Motor neuron (in vitro differentiated cells): ENCODE results near the gene BRCA2. TPM values are rescaled to one million over a fixed set of nuclear protein-coding genes. Genes with fewer than 3 reads are reported as not detected.
A peak's percentile ranks its signal among the peaks of the same experiment; 100 is the strongest.

ENCODE experiments used
- ATAC-seq, 8 experiments: fragments of 200-7000 bp; cut with Tn5 transposase; replicated peaks in 6 of 8; 2 replicates each; pipeline ENCODE4 v1.8.0; 2021; ENCODE audit warnings: mild to moderate bottlenecking in 8 of 8, moderate library complexity in 8 of 8
- H3K27ac ChIP-seq, 2 donors: fragments of 250-450 bp; sonication (Bioruptor Pico); 2 replicates each; pipeline ENCODE4 v1.9.0; 2021; ENCODE audit warnings: antibody characterized with exemption in 2 of 2, mild to moderate bottlenecking in 2 of 2, moderate library complexity in 1 of 2
- H3K4me1 ChIP-seq, 2 donors: fragments of 250-450 bp; sonication (Bioruptor Pico); replicated peaks in 1 of 2; 2 replicates each; pipeline ENCODE4 v1.6.1; 2021; ENCODE audit warnings: antibody characterized with exemption in 2 of 2, mild to moderate bottlenecking in 2 of 2, moderate library complexity in 1 of 2
- H3K4me3 ChIP-seq, 5 donors: fragments of 250-450 bp; sonication (Bioruptor Pico); 2 replicates each; pipeline ENCODE4 v1.9.0; 2021; ENCODE audit warnings: antibody characterized with exemption in 5 of 5, mild to moderate bottlenecking in 5 of 5, moderate library complexity in 4 of 5
- WGBS, 10 experiments: fragments of 450-650 bp; shearing (Covaris generic); methylation state at CpG; one replicate each; pipeline ENCODE4 v1.0.0; 2022; 5-methylcytosine and 5-hydroxymethylcytosine counted together
- in situ Hi-C, 9 experiments: fragments of 400-800 bp; cut with MboI; loops; one replicate each; pipeline ENCODE4 v1.15.0; 2021; ENCODE audit warnings: low sequenced_read_pairs in 9 of 9, low pct_unique_long_range_greater_than_20kb in 2 of 9; ENCODE audit not compliant: unreplicated experiment in 9 of 9
- total RNA-seq, 8 experiments: library from RNA; unstranded; fragments of 300-600 nt; gene quantifications; 2 replicates each; pipeline versions ENCODE4 v1.2.3 to v1.2.4, GENCODE V29; 2022

The BRCA2 gene
- total RNA-seq, 8 experiments from 2014 or later = 0.54 to 9.1 (median 1.7) TPM

DNA sequence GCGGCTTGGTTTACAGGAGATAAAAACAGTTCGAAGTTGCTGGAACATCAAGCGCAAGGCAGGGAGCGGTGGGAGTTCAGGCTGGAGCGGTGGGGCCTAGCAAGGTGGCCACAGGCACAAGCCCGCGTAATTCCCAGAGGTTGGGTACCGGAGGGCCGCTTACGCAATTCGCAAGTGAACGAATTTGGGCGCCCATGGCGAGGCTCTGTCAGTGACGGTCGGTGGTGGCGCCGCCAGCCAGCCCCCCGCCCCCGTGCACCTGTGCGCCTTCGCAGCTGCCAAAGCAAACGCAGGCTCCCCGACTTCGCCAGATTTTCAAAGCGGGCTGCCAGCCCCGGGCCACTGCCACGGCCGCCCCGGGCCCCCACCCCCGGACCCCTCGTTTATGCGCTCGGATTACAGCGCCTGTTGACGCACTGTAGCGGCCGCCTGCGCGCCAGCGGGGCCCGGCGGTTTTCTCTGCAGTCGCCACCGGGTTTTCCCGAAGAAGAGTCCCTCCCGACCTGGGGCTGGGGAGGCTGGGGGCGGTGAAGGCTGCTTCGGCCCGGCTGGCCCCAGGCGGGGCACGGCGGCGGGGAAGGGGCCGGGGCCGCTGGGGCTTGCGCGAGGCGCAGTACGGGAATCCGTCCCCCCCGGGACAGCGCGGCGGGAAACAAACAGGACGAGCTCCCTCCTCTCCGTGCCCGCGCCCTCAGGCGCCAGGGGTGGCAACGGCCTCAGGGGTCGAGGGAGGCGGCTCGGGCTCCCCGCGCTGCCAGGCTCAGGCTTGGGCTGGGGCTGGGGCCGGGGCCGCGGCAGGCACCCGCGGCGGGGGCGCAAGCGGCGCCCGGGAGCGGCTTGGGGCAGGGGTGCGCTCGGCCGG, 111.9 kb downstream of the BRCA2 start:
- 4 to 60% (median 40%) methylated on average over 1 to 13 of the region's 90 CpGs; no CpG with 5 or more reads in 5 of the 10 experiments for WGBS, 10 experiments
- in situ Hi-C loops = no loop called here
- ATAC-seq = peak; percentile 28 to 68 (median 54)
- peak overlapping the region in 1 of 2 donors; percentile 4 for H3K27ac ChIP-seq
- peaks cover 0 to 5% of the 10 kb centered on the region in 2 donors for H3K4me1 ChIP-seq
- H3K4me3 ChIP-seq = peak overlapping the region; percentile 42 to 80 (median 59)

DNA sequence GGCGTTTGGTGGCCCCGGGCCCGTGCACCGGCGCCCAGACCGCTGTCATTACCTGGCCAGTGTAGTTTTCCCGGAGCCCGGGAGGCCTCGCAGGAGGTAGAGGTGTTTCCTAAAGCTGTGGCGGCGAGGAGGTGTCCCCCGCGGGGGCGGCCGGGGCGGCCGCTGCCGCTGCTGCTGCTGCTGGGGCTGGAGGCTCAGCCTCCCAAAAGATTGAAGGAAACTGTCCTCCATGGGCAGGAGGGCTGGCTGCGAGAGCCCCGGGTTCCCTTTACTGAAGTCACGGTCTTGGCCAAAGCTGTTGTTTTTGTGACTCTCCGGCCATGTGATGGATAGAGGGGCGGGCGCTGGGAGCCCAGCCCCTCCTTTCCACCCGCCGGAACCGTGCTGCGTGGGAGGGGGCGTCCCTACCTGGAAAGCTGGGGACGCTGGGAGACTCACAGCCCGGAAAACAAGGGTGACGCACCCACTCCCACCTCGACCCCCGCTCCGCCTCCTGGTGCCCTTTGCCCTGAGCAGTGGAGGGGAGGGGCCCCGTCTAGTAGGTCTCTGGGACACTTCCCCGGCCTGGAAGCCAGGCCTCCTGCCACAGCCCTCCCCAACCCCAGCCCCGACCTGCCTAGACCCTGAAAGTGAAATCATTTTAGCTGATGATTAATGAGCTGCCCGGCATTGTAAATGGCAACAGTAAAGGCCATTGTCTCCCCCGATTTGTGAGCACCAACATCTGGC, 112.7 kb downstream of the BRCA2 start, which contains the start of gene N4BP2L1:
Gene N4BP2L1, minus strand, starts transcription at position 279 of the 729 bp plus-strand sequence. Its CDS starts 48 bp downstream, at position 231.
- H3K4me1 ChIP-seq = peaks cover 0 to 5% of the 10 kb centered on the region in 2 donors
- WGBS, 10 experiments = 0 to 20% (median 0%) methylated on average over 1 to 10 of the region's 40 CpGs; no CpG with 5 or more reads in 5 of the 10 experiments
- in situ Hi-C loops = no loop called here

DNA sequence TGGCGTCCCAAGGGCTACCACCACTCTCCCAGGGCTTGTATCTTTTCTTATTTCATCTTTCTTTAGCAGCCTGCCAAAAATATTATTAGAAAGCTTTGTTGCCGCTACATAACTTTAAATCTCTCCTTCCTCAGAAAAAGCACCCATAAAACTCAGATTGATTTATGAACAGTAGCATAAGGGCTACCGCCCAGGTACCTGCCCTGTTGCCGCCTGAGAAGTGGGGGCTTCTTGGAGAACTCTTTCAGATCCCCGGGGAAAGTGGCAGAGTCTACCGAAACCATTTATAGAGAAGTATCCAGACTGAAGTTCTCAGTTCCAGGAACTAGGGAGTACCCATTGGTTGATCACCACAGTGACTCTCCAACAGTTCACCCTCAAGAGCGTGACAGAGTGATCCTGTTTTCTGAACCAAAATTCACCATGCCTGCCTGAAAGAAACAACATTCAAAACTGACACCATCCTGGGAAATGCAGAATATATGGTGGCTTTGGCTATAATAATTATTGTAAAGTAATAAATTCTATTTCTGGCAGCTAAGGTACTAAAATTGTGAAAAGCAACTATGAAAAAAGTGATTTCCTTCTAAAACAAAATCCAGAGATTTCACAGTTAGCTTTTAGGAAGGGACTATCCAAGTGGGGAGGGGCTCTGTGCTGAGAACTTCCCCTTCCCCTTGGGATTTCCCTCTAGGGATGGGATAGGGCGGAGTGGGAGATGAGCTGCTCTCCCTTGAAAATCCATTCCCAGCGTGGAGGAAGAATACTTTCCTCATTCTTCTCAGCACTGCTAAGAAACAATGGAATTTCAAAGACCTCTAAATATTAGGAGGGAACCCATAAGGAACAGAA, 113.5 kb downstream of the BRCA2 start:
- Histone ChIP-seq H3K27ac (no peak overlapping the region), H3K4me3 (peak overlapping the region; percentile 42 to 80 (median 59)), H3K4me1 (peaks cover 0 to 5% of the 10 kb centered on the region in 2 donors)
- in situ Hi-C loops = no loop called here
- 40 to 98% (median 82%) methylated on average over 2 to 8 of the region's 9 CpGs; no CpG with 5 or more reads in 1 of the 10 experiments for WGBS, 10 experiments
- ATAC-seq = peak in 1 of 8 experiments; percentile 5

More for the DNA sequence above, 112.7 kb downstream of the BRCA2 start, which contains the start of gene N4BP2L1:
- Histone ChIP-seq H3K27ac (peak within 1 kb of the TSS in 1 of 2 donors; percentile 4), H3K4me3 (peak within 1 kb of the TSS; percentile 42 to 80 (median 59))
- peak; percentile 56 to 87 (median 84) for ATAC-seq

DNA sequence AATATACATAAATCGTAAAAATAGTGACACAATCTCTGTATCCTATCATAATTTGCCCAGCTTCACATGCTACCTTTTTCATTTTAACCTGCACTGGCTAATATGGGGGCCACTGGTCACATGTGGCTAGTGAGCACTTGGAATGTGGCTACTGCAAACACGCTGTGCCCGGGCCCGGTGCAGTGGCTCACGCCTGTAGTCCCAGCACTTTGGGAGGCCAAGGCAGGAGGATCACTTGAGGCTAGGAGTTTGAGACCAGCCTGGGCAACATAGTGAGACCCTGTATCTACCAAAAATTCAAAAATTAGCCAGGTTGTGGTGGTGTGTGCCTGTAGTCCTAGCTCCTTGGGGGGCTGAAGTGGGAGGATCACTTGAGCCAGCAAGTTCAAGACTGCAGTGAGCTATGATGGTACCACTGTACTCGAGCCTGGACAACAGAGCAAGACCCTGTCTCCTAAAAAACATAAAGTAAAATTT, 114.2 kb downstream of the BRCA2 start:
- no peak overlapping the region for H3K27ac ChIP-seq
- in situ Hi-C loops = no loop called here
- ATAC-seq = no peak
- 77 to 100% (median 93%) methylated on average over 2 to 6 of the region's 6 CpGs; no CpG with 5 or more reads in 4 of the 10 experiments for WGBS, 10 experiments
- H3K4me3 ChIP-seq = no peak overlapping the region
- peaks cover 0 to 5% of the 10 kb centered on the region in 2 donors for H3K4me1 ChIP-seq

DNA sequence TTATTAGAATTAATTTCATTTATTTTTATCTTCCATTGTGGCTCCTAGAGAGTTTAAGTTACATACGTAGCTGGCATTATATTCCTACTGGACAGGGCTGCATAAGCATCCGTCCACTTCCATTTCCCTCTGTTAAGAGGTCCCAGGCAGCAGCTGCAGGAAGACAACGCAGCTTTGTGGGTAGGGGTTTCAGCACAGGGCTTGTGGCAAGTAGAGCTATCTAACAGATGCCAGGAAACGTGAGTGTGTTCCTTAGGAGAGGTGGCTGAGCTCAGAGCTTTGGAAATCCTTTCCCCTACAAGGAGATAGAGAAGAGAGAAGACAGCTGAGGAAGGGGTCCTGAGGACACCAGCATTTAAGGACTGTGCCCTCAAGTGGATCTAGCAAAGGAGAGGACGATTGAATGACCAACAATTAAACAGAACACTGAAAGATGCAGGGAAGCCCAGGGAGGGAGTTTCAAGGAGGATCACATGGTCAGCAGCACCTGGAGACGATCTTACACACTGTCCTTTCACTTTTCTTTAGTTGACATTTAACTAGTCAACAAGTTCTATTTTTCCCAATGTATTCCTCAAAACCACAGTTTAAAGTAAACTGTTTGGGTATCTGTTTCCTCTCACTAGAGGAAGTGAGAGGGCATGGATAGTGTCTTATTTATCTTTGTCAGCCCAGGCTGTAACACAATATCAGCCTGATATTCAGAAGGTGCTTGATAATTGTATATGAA, 114.9 kb downstream of the BRCA2 start:
- ATAC-seq = no peak
- Histone ChIP-seq H3K4me3 (no peak overlapping the region), H3K27ac (no peak overlapping the region), H3K4me1 (peaks cover 0 to 5% of the 10 kb centered on the region in 2 donors)
- in situ Hi-C loops = no loop called here
- 71 to 95% (median 87%) methylated on average over 2 to 5 of the region's 6 CpGs for WGBS, 10 experiments

DNA sequence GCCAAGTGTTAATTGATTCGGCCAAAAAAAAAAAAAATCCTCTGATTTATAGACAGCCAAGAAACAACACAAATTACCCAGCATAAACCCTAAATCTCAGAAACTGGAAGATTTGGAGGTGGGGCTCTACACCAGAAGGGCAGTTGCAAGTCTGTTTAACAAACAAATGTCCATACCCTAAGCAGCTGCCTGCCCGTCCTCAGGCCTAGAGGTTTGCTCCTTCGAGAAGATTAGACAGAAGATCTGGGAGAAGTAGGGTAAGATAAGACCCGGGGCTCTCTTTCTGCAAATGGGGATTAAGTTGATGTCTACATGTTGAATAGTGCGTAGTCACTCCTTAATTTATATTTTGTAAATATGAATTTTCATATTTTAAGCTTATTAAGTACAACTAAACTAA, 116.1 kb downstream of the BRCA2 start:
- no peak overlapping the region for H3K27ac ChIP-seq
- in situ Hi-C loops = no loop called here
- H3K4me3 ChIP-seq = no peak overlapping the region
- 80 to 100% (median 96%) methylated on average over 1 to 5 of the region's 5 CpGs for WGBS, 10 experiments
- no peak for ATAC-seq
- H3K4me1 ChIP-seq = peaks cover 0 to 5% of the 10 kb centered on the region in 2 donors

DNA sequence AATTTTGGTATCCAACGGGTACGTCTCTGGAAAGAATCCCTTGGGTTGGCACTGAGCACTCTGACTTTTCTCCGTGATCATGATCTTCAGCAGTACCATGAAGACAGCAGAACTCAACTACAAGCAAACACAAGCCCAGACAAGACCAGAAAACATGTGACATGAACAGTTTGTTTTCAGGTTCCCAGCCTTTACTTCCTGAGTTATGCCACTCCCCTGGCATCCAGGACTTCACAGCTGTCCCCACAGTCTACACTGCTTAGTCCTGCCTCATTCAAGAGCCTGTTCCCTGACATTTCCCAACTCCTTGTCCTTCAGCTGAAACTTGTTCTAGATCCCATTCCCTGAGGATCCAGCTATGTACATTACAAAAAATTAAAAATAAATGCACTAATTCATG, 117.5 kb downstream of the BRCA2 start:
- peaks cover 0 to 5% of the 10 kb centered on the region in 2 donors for H3K4me1 ChIP-seq
- in situ Hi-C loops = no loop called here
- 93 to 100% (median 100%) methylated on average over 1 to 3 of the region's 3 CpGs; no CpG with 5 or more reads in 3 of the 10 experiments for WGBS, 10 experiments
- H3K4me3 ChIP-seq = no peak overlapping the region
- no peak for ATAC-seq
- H3K27ac ChIP-seq = no peak overlapping the region

DNA sequence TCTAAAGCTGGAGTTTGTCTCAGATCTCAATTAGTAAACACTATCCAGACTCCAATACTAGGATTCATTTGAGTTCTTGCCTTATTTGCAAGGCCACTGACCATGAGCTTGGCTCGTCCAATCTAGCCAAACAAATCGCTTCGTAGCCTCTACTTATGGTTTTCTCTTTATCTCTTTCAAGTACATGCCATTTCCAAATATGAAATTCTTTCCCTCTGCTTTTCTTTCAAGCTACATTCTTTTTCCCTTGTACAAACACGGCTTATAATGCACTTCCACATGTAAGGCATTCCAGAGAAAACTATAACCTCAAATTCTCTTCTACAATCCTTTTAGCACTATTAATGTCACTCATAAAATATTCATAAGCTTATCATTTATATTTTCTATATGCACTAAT, 123.6 kb downstream of the BRCA2 start:
- ATAC-seq = no peak
- no peak overlapping the region for H3K4me3 ChIP-seq
- no peak overlapping the region for H3K27ac ChIP-seq
- H3K4me1 ChIP-seq = no peaks in the 10 kb centered on the region
- in situ Hi-C loops = no loop called here
- 64 to 100% (median 86%) methylated on average over 2 to 4 of the region's 4 CpGs; no CpG with 5 or more reads in 1 of the 10 experiments for WGBS, 10 experiments

DNA sequence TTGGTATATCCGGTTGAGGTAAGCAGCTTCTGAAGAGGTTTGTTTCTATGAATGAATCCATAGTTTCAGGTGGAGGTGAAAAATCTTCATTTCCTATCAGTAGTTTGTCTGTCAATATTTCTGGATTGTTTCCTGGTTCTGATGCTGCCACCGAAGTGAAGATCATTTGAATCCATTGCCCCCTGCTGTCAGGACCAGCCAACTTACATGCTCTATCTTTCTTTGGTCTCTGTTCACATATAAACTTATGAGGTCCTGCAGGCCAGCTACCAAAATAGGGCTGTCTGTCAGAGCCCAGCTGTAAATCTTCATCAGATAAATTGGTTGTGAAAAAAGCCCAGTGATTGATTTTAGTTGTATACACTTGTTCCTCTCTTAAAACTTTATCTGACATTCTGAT, 127.8 kb downstream of the BRCA2 start:
- Histone ChIP-seq H3K4me3 (no peak overlapping the region), H3K4me1 (no peaks in the 10 kb centered on the region), H3K27ac (no peak overlapping the region)
- in situ Hi-C loops = no loop called here
- ATAC-seq = peak in 1 of 8 experiments; percentile 30
- WGBS, 10 experiments = 33 to 100% (median 78%) methylated on average over 1 to 2 of the region's 2 CpGs

DNA sequence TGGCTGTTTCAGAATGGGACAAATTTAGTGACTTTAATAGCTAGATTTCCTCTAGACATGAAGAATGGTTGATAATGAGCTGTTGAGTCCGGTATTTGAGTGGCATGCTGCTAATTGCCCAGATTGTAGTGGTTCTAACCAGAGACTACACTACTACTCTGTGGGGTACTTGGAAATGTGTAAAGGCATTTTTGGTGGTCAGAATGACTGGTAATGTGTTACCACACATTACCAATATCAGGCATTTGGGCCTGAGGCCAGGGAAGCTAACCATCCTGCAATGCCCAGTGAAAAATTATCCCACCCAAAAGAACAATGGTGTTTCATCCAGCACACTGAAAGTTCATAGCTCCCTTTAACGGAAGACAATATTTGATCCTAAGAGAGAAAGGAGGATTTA, 130.2 kb downstream of the BRCA2 start:
- no peak overlapping the region for H3K4me3 ChIP-seq
- H3K4me1 ChIP-seq = no peaks in the 10 kb centered on the region
- no peak for ATAC-seq
- H3K27ac ChIP-seq = no peak overlapping the region
- 86 to 100% (median 100%) methylated on average over 1 to 2 of the region's 2 CpGs for WGBS, 10 experiments
- in situ Hi-C loops = no loop called here

DNA sequence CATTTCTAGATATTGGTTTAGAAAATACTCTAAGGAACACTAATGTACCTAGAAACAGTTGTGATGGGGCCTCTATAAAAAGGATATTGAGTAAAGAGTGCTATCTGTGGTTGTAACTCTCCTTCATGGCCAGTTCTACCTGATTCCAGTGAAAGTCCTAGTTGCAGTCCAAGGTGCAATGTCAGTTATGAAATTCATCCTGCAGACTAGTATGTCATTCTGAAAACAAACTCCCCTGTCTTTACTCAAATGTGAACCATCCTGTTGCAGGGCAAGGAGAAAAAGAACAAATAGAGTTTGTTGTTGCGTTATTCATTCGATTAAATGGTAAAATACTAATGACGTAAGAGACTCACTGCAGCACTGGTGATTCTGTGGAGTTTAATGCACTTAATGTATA, 130.9 kb downstream of the BRCA2 start:
- Histone ChIP-seq H3K27ac (no peak overlapping the region), H3K4me3 (no peak overlapping the region), H3K4me1 (no peaks in the 10 kb centered on the region)
- 92 to 100% (median 100%) methylated on average over 2 to 3 of the region's 3 CpGs; no CpG with 5 or more reads in 1 of the 10 experiments for WGBS, 10 experiments
- ATAC-seq = no peak
- in situ Hi-C loops = no loop called here
